ENCODE data around the gene PPP6R2.

The PPP6R2 gene

DNA sequence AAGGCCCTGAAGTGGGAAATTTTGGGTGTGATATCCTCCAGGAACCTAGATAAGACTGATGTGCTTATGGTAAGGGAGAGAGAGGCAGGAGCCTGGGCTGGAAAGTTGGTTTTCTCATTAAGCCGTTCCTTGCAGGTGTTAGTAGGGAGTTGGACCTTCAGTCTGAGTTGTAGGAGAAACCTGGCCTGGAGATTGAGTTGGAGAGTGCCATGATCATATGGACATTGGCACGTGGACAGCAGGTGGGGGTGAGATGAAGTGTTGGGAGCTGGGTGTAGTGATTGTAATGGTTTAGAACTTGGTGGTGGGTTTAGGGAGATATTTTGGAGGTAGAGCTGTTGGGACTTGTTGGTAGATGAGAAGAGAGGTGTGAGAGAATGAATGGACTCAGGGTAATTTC lies 4.9 kb downstream of the PPP6R2 start:
- DNase-seq (ENCODE audit: low read depth), result no peak
- no peak overlapping the region for H3K4me3 ChIP-seq (ENCODE audit: low read length)
- TF ChIP-seq, protein P1, sequence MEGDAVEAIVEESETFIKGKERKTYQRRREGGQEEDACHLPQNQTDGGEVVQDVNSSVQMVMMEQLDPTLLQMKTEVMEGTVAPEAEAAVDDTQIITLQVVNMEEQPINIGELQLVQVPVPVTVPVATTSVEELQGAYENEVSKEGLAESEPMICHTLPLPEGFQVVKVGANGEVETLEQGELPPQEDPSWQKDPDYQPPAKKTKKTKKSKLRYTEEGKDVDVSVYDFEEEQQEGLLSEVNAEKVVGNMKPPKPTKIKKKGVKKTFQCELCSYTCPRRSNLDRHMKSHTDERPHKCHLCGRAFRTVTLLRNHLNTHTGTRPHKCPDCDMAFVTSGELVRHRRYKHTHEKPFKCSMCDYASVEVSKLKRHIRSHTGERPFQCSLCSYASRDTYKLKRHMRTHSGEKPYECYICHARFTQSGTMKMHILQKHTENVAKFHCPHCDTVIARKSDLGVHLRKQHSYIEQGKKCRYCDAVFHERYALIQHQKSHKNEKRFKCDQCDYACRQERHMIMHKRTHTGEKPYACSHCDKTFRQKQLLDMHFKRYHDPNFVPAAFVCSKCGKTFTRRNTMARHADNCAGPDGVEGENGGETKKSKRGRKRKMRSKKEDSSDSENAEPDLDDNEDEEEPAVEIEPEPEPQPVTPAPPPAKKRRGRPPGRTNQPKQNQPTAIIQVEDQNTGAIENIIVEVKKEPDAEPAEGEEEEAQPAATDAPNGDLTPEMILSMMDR (IDR thresholded peaks at IDR 0.05; ENCODE audit: insufficient read depth, low read depth, low read length, missing control alignments), result no peak

DNA sequence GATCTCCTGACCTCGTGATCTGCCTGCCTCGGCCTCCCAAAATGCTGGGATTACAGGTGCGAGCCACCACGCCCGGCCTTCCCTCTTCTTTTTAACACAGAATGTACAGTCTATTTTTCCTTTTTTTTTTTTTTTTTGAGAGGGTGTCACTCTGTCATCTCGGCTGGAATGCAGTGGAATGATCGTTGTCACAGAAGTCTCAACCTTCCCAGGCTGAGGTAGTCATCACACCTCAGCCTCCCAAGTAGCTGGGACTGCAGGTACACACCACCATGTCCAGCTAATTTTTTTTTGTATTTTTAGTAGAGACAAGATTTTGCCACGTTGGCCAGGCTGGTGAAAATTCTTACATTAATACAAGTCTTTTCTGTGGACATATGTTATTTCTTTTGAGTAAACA lies 13.1 kb downstream of the PPP6R2 start:
- H3K4me3 ChIP-seq (ENCODE audit: low read length), result no peak overlapping the region
- DNase-seq (ENCODE audit: low read depth), result no peak
- TF ChIP-seq, protein P1 (IDR thresholded peaks at IDR 0.05; ENCODE audit: insufficient read depth, low read depth, low read length, missing control alignments), result no peak

DNA sequence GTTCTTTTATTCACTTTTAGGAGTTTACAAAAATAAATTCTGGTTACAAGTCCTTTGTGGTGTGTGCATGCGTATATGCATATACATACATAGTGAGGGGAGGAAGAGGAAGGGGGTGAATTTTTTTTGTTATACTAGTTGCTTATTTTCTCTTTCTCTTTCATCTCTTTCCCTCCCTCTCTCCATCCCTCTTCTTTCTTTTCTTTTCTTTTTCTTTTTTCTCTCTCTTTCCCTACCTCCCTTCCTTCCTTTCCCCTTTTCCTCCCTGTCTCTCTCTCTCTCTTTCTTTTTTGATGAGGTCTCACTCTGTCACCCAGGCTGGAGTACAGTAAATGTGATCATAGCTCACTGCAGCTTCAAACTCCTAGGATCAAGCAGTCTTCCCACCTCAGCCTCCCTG lies 14.1 kb downstream of the PPP6R2 start:
- no peak overlapping the region for H3K4me3 ChIP-seq (ENCODE audit: low read length)
- DNase-seq (ENCODE audit: low read depth), result no peak
- TF ChIP-seq, protein P1 (IDR thresholded peaks at IDR 0.05; ENCODE audit: insufficient read depth, low read depth, low read length, missing control alignments), result no peak

DNA sequence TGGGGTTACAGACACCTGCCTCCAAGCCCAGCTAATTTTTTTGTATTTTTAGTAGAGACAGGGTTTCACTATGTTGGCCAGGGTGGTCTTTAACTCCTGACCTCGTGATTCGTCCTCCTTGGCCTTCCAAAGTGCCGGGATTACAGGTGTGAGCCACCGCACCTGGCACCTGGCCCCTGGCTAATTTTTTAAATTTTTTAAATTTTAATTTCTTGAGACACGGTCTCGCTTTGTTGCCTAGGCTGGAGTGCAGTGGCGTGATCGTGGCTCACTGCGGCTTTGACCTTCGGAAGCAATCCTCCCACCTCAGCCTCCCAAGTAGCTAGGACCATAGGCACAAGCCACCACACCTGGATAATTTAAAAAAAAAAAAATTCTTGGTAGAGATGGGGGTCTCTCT lies 14.6 kb downstream of the PPP6R2 start:
- TF ChIP-seq, protein P1 (IDR thresholded peaks at IDR 0.05; ENCODE audit: insufficient read depth, low read depth, low read length, missing control alignments), result no peak
- DNase-seq (ENCODE audit: low read depth), result no peak
- H3K4me3 ChIP-seq (ENCODE audit: low read length), result no peak overlapping the region

DNA sequence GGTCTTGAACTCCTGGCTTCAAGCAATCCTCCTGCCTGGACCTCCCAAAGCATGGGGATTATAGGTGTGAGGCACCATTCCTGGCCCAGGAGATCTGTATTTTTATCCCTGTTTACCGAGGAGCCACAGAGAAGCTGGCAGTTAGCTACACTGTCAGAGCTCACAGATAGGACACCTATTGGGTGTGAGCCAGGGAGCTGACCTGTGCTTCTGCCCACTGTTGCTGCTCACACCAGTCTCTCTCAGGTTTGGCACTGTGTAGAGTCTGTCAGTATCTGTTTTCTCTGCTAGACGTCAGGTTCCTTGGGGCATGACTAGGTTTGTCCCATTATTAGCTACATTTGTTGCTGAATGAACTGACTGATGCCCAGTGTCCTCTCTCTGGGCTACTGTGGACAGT lies 17.5 kb downstream of the PPP6R2 start:
- TF ChIP-seq, protein P1 (IDR thresholded peaks at IDR 0.05; ENCODE audit: insufficient read depth, low read depth, low read length, missing control alignments), result no peak
- DNase-seq (ENCODE audit: low read depth), result no peak
- no peak overlapping the region for H3K4me3 ChIP-seq (ENCODE audit: low read length)

DNA sequence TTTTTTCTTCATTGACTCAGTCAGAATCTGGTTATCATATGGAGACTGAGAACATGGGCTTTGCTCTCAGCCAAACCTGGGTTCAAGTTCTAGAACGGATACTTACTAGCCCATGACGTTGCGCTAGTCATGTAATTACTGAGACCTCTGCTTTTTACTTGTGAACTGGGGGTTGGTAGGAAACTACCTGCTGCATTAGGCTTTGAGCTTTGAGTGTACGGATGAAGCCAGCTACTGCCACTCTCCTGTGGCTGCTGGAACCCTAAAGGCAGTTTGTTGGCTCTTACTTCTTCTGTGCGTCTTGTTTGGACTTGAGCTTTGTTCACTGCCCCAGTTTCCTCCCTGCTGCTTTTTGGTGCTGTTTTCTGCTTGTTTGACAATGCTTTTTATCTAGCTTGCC lies 18.1 kb downstream of the PPP6R2 start:
- DNase-seq (ENCODE audit: low read depth), result no peak

DNA sequence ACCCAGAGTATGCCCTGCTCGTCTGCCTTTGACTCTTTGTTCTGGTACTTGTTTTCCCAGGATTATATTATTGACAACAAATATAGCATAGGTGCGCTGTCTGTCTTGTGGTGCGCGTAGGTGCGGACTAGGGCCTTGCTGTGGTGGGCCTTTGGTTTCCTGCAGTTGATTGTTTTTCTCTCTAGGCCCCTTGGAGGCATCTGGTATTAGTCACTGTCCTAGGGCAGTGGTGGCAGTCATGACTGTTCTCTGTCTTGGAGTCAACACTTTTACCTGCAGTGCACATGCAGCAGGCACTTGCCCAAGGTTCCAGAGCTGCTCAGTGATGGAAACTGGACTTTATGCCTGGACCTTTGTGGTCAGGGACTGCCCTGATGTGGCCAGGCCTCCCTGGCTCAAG lies 18.6 kb downstream of the PPP6R2 start:
- DNase-seq (ENCODE audit: low read depth), result no peak

More for the DNA sequence above, 18.1 kb downstream of the PPP6R2 start:
- H3K4me3 ChIP-seq (ENCODE audit: low read length), result no peak overlapping the region
- TF ChIP-seq, protein P1 (IDR thresholded peaks at IDR 0.05; ENCODE audit: insufficient read depth, low read depth, low read length, missing control alignments), result no peak

More for the DNA sequence above, 18.6 kb downstream of the PPP6R2 start:
- no peak overlapping the region for H3K4me3 ChIP-seq (ENCODE audit: low read length)
- TF ChIP-seq, protein P1 (IDR thresholded peaks at IDR 0.05; ENCODE audit: insufficient read depth, low read depth, low read length, missing control alignments), result no peak

Measured in epithelial cell of esophagus (primary cell).